ENCODE data around the gene CALCOCO1.

Gene CALCOCO1

GRCh38 chr12:53737951-53738405 lies 10.7 kb upstream of the CALCOCO1 start:
- Histone ChIP-seq H3K4me1 (ENCODE audit: low read depth, poor library complexity, severe bottlenecking) (peaks cover 5% of the 10 kb centered on the region), H2AFZ (ENCODE audit: low read depth) (no peak overlapping the region; the same call in 1 of the 2 replicates), H3K4me3 (IDR thresholded peaks at IDR 0.05; ENCODE audit: insufficient read depth, low read depth, low read length) (no peak overlapping the region), H3K4me2 (no peak overlapping the region), H3K79me2 (ENCODE audit: insufficient read depth, low read depth) (no peaks in the 10 kb centered on the region), H3K27me3 (ENCODE audit: insufficient read depth, low read depth) (peaks cover 24% of the 10 kb centered on the region), H3K9ac (no peak overlapping the region), H3K27ac (no peak overlapping the region), H3K36me3 (ENCODE audit: insufficient read depth) (no peaks in the 10 kb centered on the region), H4K20me1 (ENCODE audit: insufficient read depth) (no peaks in the 10 kb centered on the region)
- TF ChIP-seq CTCF (conservative IDR thresholded peaks at IDR 0.05; ENCODE audit: low read depth, low read length): no peak

GRCh38 chr12:53737093-53737808 lies 10.0 kb upstream of the CALCOCO1 start:
- H3K4me3 ChIP-seq (IDR thresholded peaks at IDR 0.05; ENCODE audit: insufficient read depth, low read depth, low read length): no peak overlapping the region
- no peaks in the 10 kb centered on the region for H3K36me3 ChIP-seq (ENCODE audit: insufficient read depth)
- H4K20me1 ChIP-seq (ENCODE audit: insufficient read depth): no peaks in the 10 kb centered on the region
- no peak overlapping the region for H2AFZ ChIP-seq (ENCODE audit: low read depth)
- no peaks in the 10 kb centered on the region for H3K79me2 ChIP-seq (ENCODE audit: insufficient read depth, low read depth)
- H3K27me3 ChIP-seq (ENCODE audit: insufficient read depth, low read depth): peaks cover 24% of the 10 kb centered on the region
- H3K27ac ChIP-seq: no peak overlapping the region
- no peak overlapping the region for H3K4me2 ChIP-seq
- peaks cover 5% of the 10 kb centered on the region for H3K4me1 ChIP-seq (ENCODE audit: low read depth, poor library complexity, severe bottlenecking)
- TF ChIP-seq CTCF (conservative IDR thresholded peaks at IDR 0.05; ENCODE audit: low read depth, low read length): no peak
- H3K9ac ChIP-seq: no peak overlapping the region

- Histone ChIP-seq H3K4me2 (no peak overlapping the region), H3K27ac (no peak overlapping the region), H3K79me2 (ENCODE audit: insufficient read depth, low read depth) (no peaks in the 10 kb centered on the region), H3K4me3 (IDR thresholded peaks at IDR 0.05; ENCODE audit: insufficient read depth, low read depth, low read length) (no peak overlapping the region), H3K36me3 (ENCODE audit: insufficient read depth) (no peaks in the 10 kb centered on the region), H3K4me1 (ENCODE audit: low read depth, poor library complexity, severe bottlenecking) (peaks cover 5% of the 10 kb centered on the region), H4K20me1 (ENCODE audit: insufficient read depth) (no peaks in the 10 kb centered on the region), H3K9ac (no peak overlapping the region), H3K27me3 (ENCODE audit: insufficient read depth, low read depth) (peaks cover 24% of the 10 kb centered on the region), H2AFZ (ENCODE audit: low read depth) (no peak overlapping the region)
- no peak for TF ChIP-seq CTCF (conservative IDR thresholded peaks at IDR 0.05; ENCODE audit: low read depth, low read length)
Measured at GRCh38 chr12:53736592-53736991, 9.3 kb upstream of the CALCOCO1 start.

GRCh38 chr12:53735556-53735955 lies 8.3 kb upstream of the CALCOCO1 start:
- no peak for TF ChIP-seq CTCF (conservative IDR thresholded peaks at IDR 0.05; ENCODE audit: low read depth, low read length)
- H3K79me2 ChIP-seq (ENCODE audit: insufficient read depth, low read depth): no peaks in the 10 kb centered on the region
- H3K4me1 ChIP-seq (ENCODE audit: low read depth, poor library complexity, severe bottlenecking): peaks cover 5% of the 10 kb centered on the region
- H3K27ac ChIP-seq: no peak overlapping the region
- H3K4me3 ChIP-seq (IDR thresholded peaks at IDR 0.05; ENCODE audit: insufficient read depth, low read depth, low read length): no peak overlapping the region
- H3K4me2 ChIP-seq: no peak overlapping the region
- no peak overlapping the region for H3K9ac ChIP-seq
- H3K27me3 ChIP-seq (ENCODE audit: insufficient read depth, low read depth): peaks cover 24% of the 10 kb centered on the region
- no peak overlapping the region for H2AFZ ChIP-seq (ENCODE audit: low read depth)
- no peaks in the 10 kb centered on the region for H3K36me3 ChIP-seq (ENCODE audit: insufficient read depth)
- no peaks in the 10 kb centered on the region for H4K20me1 ChIP-seq (ENCODE audit: insufficient read depth)

Data from KMS-11 (cell line).